Tibial nerve (tissue), 4 donors: Measurements from ENCODE around the gene CSF2. TPM values are rescaled to one million over a fixed set of nuclear protein-coding genes. Genes with fewer than 3 reads are reported as not detected.

ENCODE experiments used
- DNase-seq, 2 donors: peaks; one replicate each; pipeline ENCODE4 v3.0.0-alpha.2; 2019; ENCODE audit warnings: low spot score in 2 of 2
- H3K27ac ChIP-seq, 4 donors: fragments of 200-600 bp; sonication (generic) in 3 of 4; one replicate each; pipeline ENCODE4 v1.5.1; 2017 to 2019; ENCODE audit warnings: mild to moderate bottlenecking in 1 of 4
- H3K27me3 ChIP-seq, 2 donors: fragments of 200-600 bp; sonication (generic) in 1 of 2; one replicate each; pipeline versions ENCODE4 v1.5.1 to v1.6.0; 2017 to 2019
- H3K36me3 ChIP-seq, 3 donors: fragments of 200-600 bp; sonication (generic); one replicate each; pipeline ENCODE4 v1.5.1; 2018 to 2019
- H3K4me1 ChIP-seq, 4 donors: fragments of 200-600 bp; sonication (generic) in 3 of 4; one replicate each; pipeline ENCODE4 v1.5.1; 2017 to 2019
- H3K4me3 ChIP-seq, 4 donors: fragments of 200-600 bp; sonication (generic) in 3 of 4; one replicate each; pipeline ENCODE4 v1.5.1; 2017 to 2019; ENCODE audit warnings: mild to moderate bottlenecking in 1 of 4, moderate library complexity in 1 of 4
- H3K9me3 ChIP-seq, 4 donors: fragments of 200-600 bp; sonication (generic) in 3 of 4; one replicate each; pipeline ENCODE4 v1.5.1; 2017 to 2019
- CTCF ChIP-seq, 5 experiments: fragments of 200-600 bp in 3 of 5; fragments of 450-650 bp in 2 of 5; sonication (generic) in 3 of 5; IDR thresholded peaks; one replicate each; pipeline ENCODE4 v1.5.1; 2016 to 2019; ENCODE audit warnings: antibody characterized with exemption in 5 of 5, mild to moderate bottlenecking in 3 of 5, moderate library complexity in 2 of 5
- EP300 ChIP-seq, 2 donors: sonication (generic); formaldehyde crosslinking; IDR thresholded peaks; one replicate each; pipeline ENCODE4 v1.6.1; 2017; ENCODE audit warnings: antibody characterized with exemption in 2 of 2, mild to moderate bottlenecking in 1 of 2
- POLR2A ChIP-seq, 2 donors: fragments of 450-650 bp; IDR thresholded peaks; one replicate each; pipeline ENCODE4 v1.6.1; 2017; ENCODE audit warnings: antibody characterized with exemption in 2 of 2, mild to moderate bottlenecking in 2 of 2, moderate library complexity in 2 of 2
- WGBS, 2 donors: methylation state at CpG; one replicate each; pipeline ENCODE4 v1.1.5; 2018; 5-methylcytosine and 5-hydroxymethylcytosine counted together
- total RNA-seq, 4 donors: library from RNA; depleted of rRNA; stranded (reverse); fragments of >200 nt; gene quantifications; one replicate each; pipeline ENCODE4 v1.1.0, GENCODE V29; 2016

Gene CSF2
- total RNA-seq: not detected

- Histone ChIP-seq H3K4me1 (no peaks in the 10 kb centered on the region), H3K27ac (no peak within 1 kb of the TSS), H3K9me3 (no peaks in the 10 kb centered on the region), H3K4me3 (no peak within 1 kb of the TSS), H3K36me3 (no peaks in the 10 kb centered on the region), H3K27me3 (no peaks in the 10 kb centered on the region)
- DNase-seq: no peak
- 80 to 86% methylated on average over 11 to 12 of the region's 12 CpGs for WGBS, 2 donors
- TF ChIP-seq EP300 (IDR thresholded peaks at IDR 0.05): no peak
- no peak for TF ChIP-seq CTCF (IDR thresholded peaks at IDR 0.05)
- no peak for TF ChIP-seq POLR2A (IDR thresholded peaks at IDR 0.05)
Measured at GRCh38 chr5:132073231-132074013, at the start of gene CSF2. TSS of gene CSF2 (plus strand) at chr5:132073789. CDS start at chr5:132073824, 35 bp downstream.

- no peaks in the 10 kb centered on the region for H3K27me3 ChIP-seq
- no peak for DNase-seq
- WGBS, 2 donors: 80 to 82% methylated on average over 4 of the region's 4 CpGs
Measured at GRCh38 chr5:132024117-132024435, 49.5 kb upstream of the CSF2 start.

GRCh38 chr5:132024789-132025402 lies 48.7 kb upstream of the CSF2 start:
- Histone ChIP-seq H3K27ac (no peak overlapping the region), H3K4me3 (no peak overlapping the region), H3K4me1 (no peaks in the 10 kb centered on the region), H3K27me3 (no peaks in the 10 kb centered on the region), H3K9me3 (no peaks in the 10 kb centered on the region), H3K36me3 (no peaks in the 10 kb centered on the region)
- WGBS, 2 donors: 69 to 77% methylated on average over 8 of the region's 8 CpGs
- no peak for TF ChIP-seq EP300 (IDR thresholded peaks at IDR 0.05)
- no peak for TF ChIP-seq POLR2A (IDR thresholded peaks at IDR 0.05)
- TF ChIP-seq CTCF (IDR thresholded peaks at IDR 0.05): no peak
- no peak for DNase-seq

More at GRCh38 chr5:132024117-132024435, 49.5 kb upstream of the CSF2 start:
- no peak overlapping the region for H3K4me3 ChIP-seq
- H3K36me3 ChIP-seq: no peaks in the 10 kb centered on the region
- no peaks in the 10 kb centered on the region for H3K9me3 ChIP-seq
- H3K4me1 ChIP-seq: no peaks in the 10 kb centered on the region
- no peak for TF ChIP-seq EP300 (IDR thresholded peaks at IDR 0.05)
- TF ChIP-seq POLR2A (IDR thresholded peaks at IDR 0.05): no peak
- no peak for TF ChIP-seq CTCF (IDR thresholded peaks at IDR 0.05)
- H3K27ac ChIP-seq: no peak overlapping the region

- Histone ChIP-seq H3K4me3 (no peak overlapping the region), H3K36me3 (no peaks in the 10 kb centered on the region), H3K9me3 (no peaks in the 10 kb centered on the region), H3K27me3 (no peaks in the 10 kb centered on the region), H3K4me1 (no peaks in the 10 kb centered on the region), H3K27ac (no peak overlapping the region)
- 87 to 90% methylated on average over 7 of the region's 7 CpGs for WGBS, 2 donors
- TF ChIP-seq POLR2A (IDR thresholded peaks at IDR 0.05) (no peak), EP300 (IDR thresholded peaks at IDR 0.05) (no peak), CTCF (IDR thresholded peaks at IDR 0.05) (no peak)
- no peak for DNase-seq
Measured at GRCh38 chr5:132025403-132025971, 48.1 kb upstream of the CSF2 start.

GRCh38 chr5:132026516-132027008 lies 47.0 kb upstream of the CSF2 start:
- no peak for DNase-seq
- WGBS, 2 donors: 73 to 85% methylated on average over 5 of the region's 5 CpGs
- no peaks in the 10 kb centered on the region for H3K9me3 ChIP-seq

More at GRCh38 chr5:132026516-132027008, 47.0 kb upstream of the CSF2 start:
- Histone ChIP-seq H3K4me1 (no peaks in the 10 kb centered on the region), H3K36me3 (no peaks in the 10 kb centered on the region), H3K27me3 (no peaks in the 10 kb centered on the region), H3K27ac (no peak overlapping the region), H3K4me3 (no peak overlapping the region)
- no peak for TF ChIP-seq CTCF (IDR thresholded peaks at IDR 0.05)
- TF ChIP-seq POLR2A (IDR thresholded peaks at IDR 0.05): no peak
- TF ChIP-seq EP300 (IDR thresholded peaks at IDR 0.05): no peak
